Astrocyte of the cerebellum (primary cell): ENCODE results near the gene CCDC102B.

ENCODE experiments used
- DNase-seq: peaks from one replicate; pipeline ENCODE4 v3.0.0-alpha.2; 2011; ENCODE audit warnings: low read depth
- H3K4me3 ChIP-seq: 2 replicates; pipeline ENCODE4 v1.5.1; 2011; ENCODE audit warnings: mild to moderate bottlenecking, low read depth, low read length, moderate library complexity
- CTCF ChIP-seq: IDR thresholded peaks from 2 replicates; pipeline ENCODE4 v1.5.1; 2012; ENCODE audit warnings: low read length, low read depth, moderate library complexity, mild to moderate bottlenecking; ENCODE audit errors: missing control alignments
- in situ Hi-C: cut with HindIII; loops from 2 replicates; pipeline ENCODE4 v1.10.0; 2017; ENCODE audit warnings: low sequenced_read_pairs

Gene CCDC102B

GRCh38 chr18:68915061-68915460 lies 117.2 kb downstream of the CCDC102B start:
- no peak for DNase-seq
- in situ Hi-C loops, result no loop called here

GRCh38 chr18:68916734-68917133 lies 118.9 kb downstream of the CCDC102B start:
- H3K4me3 ChIP-seq, result no peak overlapping the region
- in situ Hi-C loops, result no loop called here
- no peak for DNase-seq
- no peak for TF ChIP-seq CTCF

More at GRCh38 chr18:68915061-68915460, 117.2 kb downstream of the CCDC102B start:
- no peak overlapping the region for H3K4me3 ChIP-seq
- TF ChIP-seq CTCF, result no peak

- TF ChIP-seq CTCF, result no peak
- in situ Hi-C loops, result no loop called here
- H3K4me3 ChIP-seq, result no peak overlapping the region
- DNase-seq, result no peak
These were observed 120.3 kb downstream of the CCDC102B start for GRCh38 chr18:68918216-68918615.

- in situ Hi-C loops, result no loop called here
These were observed 122.0 kb downstream of the CCDC102B start for GRCh38 chr18:68919900-68920299.

GRCh38 chr18:68922392-68922791 lies 124.5 kb downstream of the CCDC102B start:
- no peak for DNase-seq
- TF ChIP-seq CTCF, result no peak
- in situ Hi-C loops, result no loop called here
- H3K4me3 ChIP-seq, result no peak overlapping the region

More at GRCh38 chr18:68919900-68920299, 122.0 kb downstream of the CCDC102B start:
- no peak for TF ChIP-seq CTCF
- no peak overlapping the region for H3K4me3 ChIP-seq
- no peak for DNase-seq

- in situ Hi-C loops, result no loop called here
- TF ChIP-seq CTCF, result peak; percentile 53
- H3K4me3 ChIP-seq, result no peak overlapping the region
- DNase-seq, result no peak
These were observed 127.4 kb downstream of the CCDC102B start for GRCh38 chr18:68925268-68925667.
